ENCODE data around the gene CLDN6. TPM values are rescaled to one million over a fixed set of nuclear protein-coding genes. Genes with fewer than 3 reads are reported as not detected.

CLDN6 gene
- total and polyA plus RNA-seq, 9 of the 15 experiments (the other 6 are each of a cell fraction or from before 2014, with no cell fraction given): 0.22 to 0.75 (median 0.38) TPM; not detected in 3

GRCh38 chr16:3029491-3030221, 11.7 kb upstream of the CLDN6 start (continued):
- TF ChIP-seq TFAP4 (CRISPR knock-in tag; IDR thresholded peaks at IDR 0.05; ENCODE audit: borderline replicate concordance): peak; percentile 90
- peak; percentile 91 for TF ChIP-seq NCOA6 (IDR thresholded peaks at IDR 0.05)
- TF ChIP-seq, protein P1, sequence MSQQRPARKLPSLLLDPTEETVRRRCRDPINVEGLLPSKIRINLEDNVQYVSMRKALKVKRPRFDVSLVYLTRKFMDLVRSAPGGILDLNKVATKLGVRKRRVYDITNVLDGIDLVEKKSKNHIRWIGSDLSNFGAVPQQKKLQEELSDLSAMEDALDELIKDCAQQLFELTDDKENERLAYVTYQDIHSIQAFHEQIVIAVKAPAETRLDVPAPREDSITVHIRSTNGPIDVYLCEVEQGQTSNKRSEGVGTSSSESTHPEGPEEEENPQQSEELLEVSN (IDR thresholded peaks at IDR 0.05; ENCODE audit: borderline replicate concordance in 1 of 2, extremely low read depth in 1 of 2, insufficient read depth in 1 of 2, insufficient read length in 1 of 2, low read depth in 1 of 2, low read length in 1 of 2, poor library complexity in 1 of 2, severe bottlenecking in 1 of 2): peak; percentile 77 to 83
- TF ChIP-seq TAF7 (tag; IDR thresholded peaks at IDR 0.05): no peak
- TF ChIP-seq RNF2 (IDR thresholded peaks at IDR 0.05): peak; percentile 23; the same call in 1 of the 2 replicates
- peak; percentile 53 for TF ChIP-seq KDM5B (IDR thresholded peaks at IDR 0.05; ENCODE audit: insufficient replicate concordance, low read depth, low read length)
- TF ChIP-seq ZNF436 (CRISPR knock-in tag; IDR thresholded peaks at IDR 0.05): no peak
- peak; percentile 69 for TF ChIP-seq NFIC (IDR thresholded peaks at IDR 0.05)
- no peak for TF ChIP-seq ZNF324 (CRISPR knock-in tag; IDR thresholded peaks at IDR 0.05)
- TF ChIP-seq SPI1 (IDR thresholded peaks at IDR 0.05; ENCODE audit: borderline replicate concordance, low read depth, low read length): no peak
- TF ChIP-seq NR3C1 (CRISPR knock-in tag; IDR thresholded peaks at IDR 0.05): no peak
- peak; percentile 66 for TF ChIP-seq CXXC5 (CRISPR knock-in tag; IDR thresholded peaks at IDR 0.05)
- TF ChIP-seq POLR2H (tag; IDR thresholded peaks at IDR 0.05; ENCODE audit: low read depth): no peak
- 0 out of 4 replicates have a peak, but pooled peaks of 1 of the 2 experiments have one; percentile 26 for TF ChIP-seq TEAD1 (CRISPR knock-in tag; IDR thresholded peaks at IDR 0.05)
- no peak for TF ChIP-seq ELF2 (CRISPR knock-in tag; IDR thresholded peaks at IDR 0.05)
- 0 out of 2 replicates have a peak, but pooled peaks have one; percentile 13 for TF ChIP-seq SMAD4 (CRISPR knock-in tag; conservative IDR thresholded peaks at IDR 0.05)
- no peak for TF ChIP-seq NFE2L1 (tag; IDR thresholded peaks at IDR 0.05; ENCODE audit: borderline replicate concordance, low read depth)
- no peak for TF ChIP-seq CC2D1A (IDR thresholded peaks at IDR 0.05)
- peak; percentile 69; the same call in 1 of the 2 replicates for TF ChIP-seq RB1 (IDR thresholded peaks at IDR 0.05; ENCODE audit: low read depth)

Measured in K562 (cell line).